PC-9 (cell line): Measurements from ENCODE around the gene MAU2.

Experiments
- EZH2 ChIP-seq: fragments of 200-600 bp; sonication (generic); IDR thresholded peaks from 2 replicates; pipeline ENCODE4 v1.8.0; 2017; ENCODE audit warnings: antibody characterized with exemption, low read depth
- TF ChIP-seq, protein P1 (sequence below): fragments of 200-600 bp; sonication (generic); conservative IDR thresholded peaks from 2 replicates; pipeline ENCODE4 v1.6.1; 2017; ENCODE audit warnings: mixed run types, antibody characterized with exemption, mild to moderate bottlenecking, moderate library complexity

DNA sequence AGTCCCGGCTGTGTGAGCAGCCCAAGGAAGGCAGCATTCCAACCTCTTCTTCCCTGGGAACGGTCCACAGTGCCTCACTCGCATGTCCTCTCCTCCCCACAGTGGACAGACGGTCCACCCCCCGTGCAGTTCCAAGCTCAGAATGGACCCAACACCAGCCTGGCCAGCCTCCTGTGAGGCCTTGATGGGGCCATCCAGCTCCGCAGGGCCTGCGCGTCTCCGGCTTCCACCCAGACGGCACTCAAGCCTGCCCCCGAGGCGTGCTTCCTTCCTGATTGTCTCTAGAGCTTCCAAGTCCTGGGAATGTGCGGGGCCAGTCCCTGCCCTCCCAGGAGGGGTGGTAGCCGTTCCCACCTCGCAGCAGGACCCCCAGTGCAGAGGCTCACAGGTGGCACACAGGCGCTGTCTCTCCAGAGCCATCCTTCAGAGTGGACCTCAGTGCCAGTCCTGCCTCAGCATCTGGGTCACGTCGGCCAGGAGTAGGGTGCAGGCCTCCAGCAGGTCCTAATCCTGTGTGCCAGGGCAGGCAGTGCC is 35.0 kb downstream of the MAU2 start:
- TF ChIP-seq, protein P1, sequence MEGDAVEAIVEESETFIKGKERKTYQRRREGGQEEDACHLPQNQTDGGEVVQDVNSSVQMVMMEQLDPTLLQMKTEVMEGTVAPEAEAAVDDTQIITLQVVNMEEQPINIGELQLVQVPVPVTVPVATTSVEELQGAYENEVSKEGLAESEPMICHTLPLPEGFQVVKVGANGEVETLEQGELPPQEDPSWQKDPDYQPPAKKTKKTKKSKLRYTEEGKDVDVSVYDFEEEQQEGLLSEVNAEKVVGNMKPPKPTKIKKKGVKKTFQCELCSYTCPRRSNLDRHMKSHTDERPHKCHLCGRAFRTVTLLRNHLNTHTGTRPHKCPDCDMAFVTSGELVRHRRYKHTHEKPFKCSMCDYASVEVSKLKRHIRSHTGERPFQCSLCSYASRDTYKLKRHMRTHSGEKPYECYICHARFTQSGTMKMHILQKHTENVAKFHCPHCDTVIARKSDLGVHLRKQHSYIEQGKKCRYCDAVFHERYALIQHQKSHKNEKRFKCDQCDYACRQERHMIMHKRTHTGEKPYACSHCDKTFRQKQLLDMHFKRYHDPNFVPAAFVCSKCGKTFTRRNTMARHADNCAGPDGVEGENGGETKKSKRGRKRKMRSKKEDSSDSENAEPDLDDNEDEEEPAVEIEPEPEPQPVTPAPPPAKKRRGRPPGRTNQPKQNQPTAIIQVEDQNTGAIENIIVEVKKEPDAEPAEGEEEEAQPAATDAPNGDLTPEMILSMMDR: no peak
- TF ChIP-seq EZH2: no peak
